Measurements from ENCODE around the gene MCC. TPM values are rescaled to one million over a fixed set of nuclear protein-coding genes. Genes with fewer than 3 reads are reported as not detected.

MCC gene
- total and polyA plus RNA-seq, 4 donors: 4.5 to 20.0 (median 9.7) TPM

DNA sequence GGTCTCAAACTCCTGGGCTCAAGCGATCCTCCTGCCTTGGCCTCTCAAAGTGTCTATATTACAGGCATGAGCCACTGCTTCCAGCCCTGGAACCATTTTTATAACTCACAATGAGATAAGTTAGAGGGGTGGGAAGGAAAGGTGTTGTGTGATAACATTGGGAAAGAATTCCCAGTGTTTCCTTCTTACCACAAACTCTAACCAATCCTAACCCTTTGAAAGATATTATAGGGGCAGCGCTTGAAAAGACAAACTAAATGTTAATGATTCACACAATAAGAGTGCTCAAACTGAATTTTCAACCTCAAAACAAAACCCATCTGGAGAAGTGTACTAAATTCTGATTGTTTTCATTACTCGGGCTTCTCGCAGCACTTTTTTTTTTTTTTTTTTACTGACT lies 163.2 kb downstream of the MCC start:
- WGBS, 2 donors: 81 to 92% methylated on average over 4 of the region's 4 CpGs
- H3K27ac ChIP-seq (ENCODE audit: low read depth in 1 of 2, low read length in 2 of 2): no peak overlapping the region
- H3K4me3 ChIP-seq (ENCODE audit: low read length in 2 of 2): no peak overlapping the region
- H3K9me3 ChIP-seq (ENCODE audit: control insufficient read depth, low read length): no peaks in the 10 kb centered on the region
- intact Hi-C loops (cut with DNase I): no loop called here
- no peak for ATAC-seq (ENCODE audit: low FRiP score)
- no peak for DNase-seq
- no peaks in the 10 kb centered on the region for H3K4me1 ChIP-seq (ENCODE audit: control insufficient read depth in 1 of 2, insufficient read depth in 2 of 2, low read length in 2 of 2)
- no peaks in the 10 kb centered on the region for H3K36me3 ChIP-seq (ENCODE audit: control insufficient read depth in 1 of 2, insufficient read depth in 2 of 2, low read length in 1 of 2)
- H3K27me3 ChIP-seq (ENCODE audit: control insufficient read depth in 1 of 2, insufficient read depth in 2 of 2, low read length in 1 of 2): no peaks in the 10 kb centered on the region

DNA sequence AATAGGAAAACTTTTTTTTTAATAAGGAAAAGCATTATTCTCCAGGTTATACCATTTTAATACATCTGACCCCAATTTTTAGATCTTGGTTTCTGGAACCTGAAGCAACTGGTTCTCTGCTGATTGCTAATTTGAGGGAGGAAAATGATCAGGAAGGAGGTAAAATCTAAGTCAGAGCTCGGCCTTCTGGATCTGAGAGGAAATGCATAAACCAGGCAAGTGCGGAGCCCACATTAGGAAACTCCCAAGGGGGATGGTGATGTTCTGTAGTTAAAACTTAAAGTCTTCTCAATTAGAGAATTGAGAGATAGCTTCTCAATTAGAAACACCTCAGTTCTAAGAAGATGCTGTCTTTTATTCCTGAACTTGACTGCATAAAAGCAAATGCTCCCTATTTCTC lies 167.0 kb downstream of the MCC start:
- H3K27ac ChIP-seq (ENCODE audit: low read depth in 1 of 2, low read length in 2 of 2): no peak overlapping the region
- H3K36me3 ChIP-seq (ENCODE audit: control insufficient read depth in 1 of 2, insufficient read depth in 2 of 2, low read length in 1 of 2): no peaks in the 10 kb centered on the region
- WGBS, 2 donors: 80 to 85% methylated on average over 2 of the region's 2 CpGs
- no peaks in the 10 kb centered on the region for H3K4me1 ChIP-seq (ENCODE audit: control insufficient read depth in 1 of 2, insufficient read depth in 2 of 2, low read length in 2 of 2)
- H3K9me3 ChIP-seq (ENCODE audit: control insufficient read depth, low read length): no peaks in the 10 kb centered on the region
- no peak overlapping the region for H3K4me3 ChIP-seq (ENCODE audit: low read length in 2 of 2)
- no peak for ATAC-seq (ENCODE audit: low FRiP score)
- intact Hi-C loops (cut with DNase I): no loop called here
- no peak for DNase-seq
- no peaks in the 10 kb centered on the region for H3K27me3 ChIP-seq (ENCODE audit: control insufficient read depth in 1 of 2, insufficient read depth in 2 of 2, low read length in 1 of 2)

DNA sequence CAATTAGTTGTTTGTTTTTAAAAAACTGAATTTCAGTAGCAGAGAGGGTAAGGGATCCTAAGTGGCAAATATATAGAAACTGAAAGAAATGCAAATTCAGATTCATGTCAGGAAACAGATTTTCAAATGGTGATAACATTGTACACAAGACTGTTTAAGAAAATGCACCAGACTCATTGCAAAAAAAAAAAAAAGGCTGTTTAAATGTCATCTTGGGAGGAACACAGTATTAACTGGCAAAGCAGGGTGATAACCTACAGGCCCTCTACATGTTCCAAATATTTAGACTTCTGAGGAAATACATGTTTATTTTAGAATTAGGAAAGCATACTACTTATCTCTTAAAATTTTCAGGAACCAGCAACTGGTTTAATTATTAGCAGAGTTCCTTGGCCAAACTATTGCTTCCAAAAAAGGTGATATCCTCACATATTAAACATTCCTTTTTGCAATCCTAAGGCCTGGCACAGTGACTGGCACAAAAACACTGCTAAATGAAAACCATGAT lies 167.9 kb downstream of the MCC start:
- Histone ChIP-seq H3K4me3 (ENCODE audit: low read length in 2 of 2) (no peak overlapping the region), H3K27me3 (ENCODE audit: control insufficient read depth in 1 of 2, insufficient read depth in 2 of 2, low read length in 1 of 2) (no peaks in the 10 kb centered on the region), H3K9me3 (ENCODE audit: control insufficient read depth, low read length) (no peaks in the 10 kb centered on the region), H3K36me3 (ENCODE audit: control insufficient read depth in 1 of 2, insufficient read depth in 2 of 2, low read length in 1 of 2) (no peaks in the 10 kb centered on the region), H3K27ac (ENCODE audit: low read depth in 1 of 2, low read length in 2 of 2) (no peak overlapping the region), H3K4me1 (ENCODE audit: control insufficient read depth in 1 of 2, insufficient read depth in 2 of 2, low read length in 2 of 2) (no peaks in the 10 kb centered on the region)
- ATAC-seq (ENCODE audit: low FRiP score) (no peak), DNase-seq (no peak)
- intact Hi-C loops (cut with DNase I): no loop called here

DNA sequence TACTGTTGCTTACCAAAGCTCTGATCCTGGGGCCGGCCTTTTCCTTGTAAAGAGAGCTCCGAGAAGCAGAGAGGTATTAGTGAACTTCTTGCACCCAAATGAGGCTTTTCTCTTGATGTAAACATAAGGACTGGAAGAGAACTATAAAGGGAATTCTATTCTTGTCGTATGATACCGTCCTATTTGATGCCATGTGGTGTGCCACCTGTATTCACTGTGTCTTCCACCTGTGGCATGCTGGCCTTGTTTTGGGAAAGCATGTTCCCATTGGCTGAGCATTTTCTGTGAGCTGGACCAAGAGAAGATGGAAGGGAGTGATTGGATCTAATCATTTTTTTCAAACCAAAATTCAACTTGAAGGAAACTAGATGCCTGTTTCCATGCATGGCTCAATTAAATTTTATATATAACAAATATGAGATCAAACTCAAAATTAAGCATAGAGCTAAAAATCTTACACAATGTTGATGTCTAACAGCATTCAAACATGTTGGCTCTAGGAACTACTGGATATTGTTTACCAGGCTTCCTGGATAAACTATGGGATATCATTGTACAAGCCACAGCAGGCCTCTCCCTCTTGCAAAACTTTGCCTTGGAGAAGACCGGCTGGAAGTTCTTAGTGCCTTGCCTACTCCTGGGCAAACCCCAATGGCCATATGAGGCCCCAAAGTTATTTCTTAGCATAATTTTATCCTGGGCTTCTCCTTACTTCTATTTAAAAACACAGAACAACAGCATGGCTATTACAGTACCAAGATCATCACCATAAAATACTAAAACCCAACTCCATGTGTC lies 168.8 kb downstream of the MCC start:
- intact Hi-C loops (cut with DNase I): no loop called here

DNA sequence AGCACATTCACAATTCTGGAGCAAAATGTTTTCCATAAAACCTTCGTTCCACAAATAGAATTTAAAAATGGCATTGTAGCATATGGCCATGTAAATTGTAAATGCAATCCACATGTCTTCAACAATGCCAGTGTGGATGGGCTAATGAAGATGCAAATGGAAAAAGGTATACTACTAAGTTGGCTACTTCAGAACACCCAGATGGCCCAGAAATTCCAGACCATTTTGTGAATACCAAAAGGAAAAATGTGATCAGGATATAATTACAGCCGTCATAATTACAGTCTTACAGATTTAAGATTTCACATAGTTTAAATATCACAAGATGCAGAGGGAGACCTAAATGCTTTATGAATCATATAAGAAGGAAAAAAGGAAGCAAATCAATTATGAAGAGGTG lies 170.6 kb downstream of the MCC start:
- ATAC-seq (ENCODE audit: low FRiP score) (no peak), DNase-seq (no peak)
- H3K36me3 ChIP-seq (ENCODE audit: control insufficient read depth in 1 of 2, insufficient read depth in 2 of 2, low read length in 1 of 2): no peaks in the 10 kb centered on the region
- H3K4me1 ChIP-seq (ENCODE audit: control insufficient read depth in 1 of 2, insufficient read depth in 2 of 2, low read length in 2 of 2): no peaks in the 10 kb centered on the region
- H3K27ac ChIP-seq (ENCODE audit: low read depth in 1 of 2, low read length in 2 of 2): no peak overlapping the region
- WGBS, 2 donors: 95 to 96% methylated on average over 2 of the region's 2 CpGs
- H3K4me3 ChIP-seq (ENCODE audit: low read length in 2 of 2): no peak overlapping the region
- H3K27me3 ChIP-seq (ENCODE audit: control insufficient read depth in 1 of 2, insufficient read depth in 2 of 2, low read length in 1 of 2): no peaks in the 10 kb centered on the region
- no peaks in the 10 kb centered on the region for H3K9me3 ChIP-seq (ENCODE audit: control insufficient read depth, low read length)
- intact Hi-C loops (cut with DNase I): no loop called here

More for the DNA sequence above, 168.8 kb downstream of the MCC start:
- H3K27me3 ChIP-seq (ENCODE audit: control insufficient read depth in 1 of 2, insufficient read depth in 2 of 2, low read length in 1 of 2): no peaks in the 10 kb centered on the region
- no peaks in the 10 kb centered on the region for H3K4me1 ChIP-seq (ENCODE audit: control insufficient read depth in 1 of 2, insufficient read depth in 2 of 2, low read length in 2 of 2)
- DNase-seq (no peak), ATAC-seq (ENCODE audit: low FRiP score) (no peak)
- H3K36me3 ChIP-seq (ENCODE audit: control insufficient read depth in 1 of 2, insufficient read depth in 2 of 2, low read length in 1 of 2): no peaks in the 10 kb centered on the region
- 96 to 97% methylated on average over 5 of the region's 5 CpGs for WGBS, 2 donors
- H3K27ac ChIP-seq (ENCODE audit: low read depth in 1 of 2, low read length in 2 of 2): no peak overlapping the region
- no peak overlapping the region for H3K4me3 ChIP-seq (ENCODE audit: low read length in 2 of 2)
- H3K9me3 ChIP-seq (ENCODE audit: control insufficient read depth, low read length): no peaks in the 10 kb centered on the region

DNA sequence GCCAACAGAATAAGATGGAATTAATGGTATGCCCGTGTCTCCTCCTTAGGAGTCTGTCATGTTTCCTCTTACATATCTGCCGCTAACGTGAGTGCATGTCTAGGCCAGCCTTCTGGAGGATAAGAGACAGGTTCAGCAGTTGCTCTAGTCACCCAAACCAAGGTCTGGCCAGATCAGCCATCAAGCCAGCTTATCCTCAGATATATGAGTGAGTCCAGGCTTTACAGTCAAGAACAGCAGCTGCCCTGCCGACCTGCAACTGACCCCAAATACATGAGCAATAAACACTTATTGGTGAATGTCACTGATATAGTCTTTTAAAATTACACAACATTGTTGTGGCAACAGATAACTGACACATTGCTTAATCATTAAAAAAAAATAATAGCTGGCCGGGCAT lies 177.0 kb downstream of the MCC start:
- DNase-seq: no peak
- H3K27ac ChIP-seq (ENCODE audit: low read depth in 1 of 2, low read length in 2 of 2): no peak overlapping the region
- H3K4me3 ChIP-seq (ENCODE audit: low read length in 2 of 2): no peak overlapping the region
- no peaks in the 10 kb centered on the region for H3K36me3 ChIP-seq (ENCODE audit: control insufficient read depth in 1 of 2, insufficient read depth in 2 of 2, low read length in 1 of 2)
- H3K9me3 ChIP-seq (ENCODE audit: control insufficient read depth, low read length): no peaks in the 10 kb centered on the region
- no peaks in the 10 kb centered on the region for H3K4me1 ChIP-seq (ENCODE audit: control insufficient read depth in 1 of 2, insufficient read depth in 2 of 2, low read length in 2 of 2)
- ATAC-seq (ENCODE audit: low FRiP score): no peak
- no peaks in the 10 kb centered on the region for H3K27me3 ChIP-seq (ENCODE audit: control insufficient read depth in 1 of 2, insufficient read depth in 2 of 2, low read length in 1 of 2)
- 86 to 94% methylated on average over 5 of the region's 5 CpGs for WGBS, 2 donors
- intact Hi-C loops (cut with DNase I): no loop called here

DNA sequence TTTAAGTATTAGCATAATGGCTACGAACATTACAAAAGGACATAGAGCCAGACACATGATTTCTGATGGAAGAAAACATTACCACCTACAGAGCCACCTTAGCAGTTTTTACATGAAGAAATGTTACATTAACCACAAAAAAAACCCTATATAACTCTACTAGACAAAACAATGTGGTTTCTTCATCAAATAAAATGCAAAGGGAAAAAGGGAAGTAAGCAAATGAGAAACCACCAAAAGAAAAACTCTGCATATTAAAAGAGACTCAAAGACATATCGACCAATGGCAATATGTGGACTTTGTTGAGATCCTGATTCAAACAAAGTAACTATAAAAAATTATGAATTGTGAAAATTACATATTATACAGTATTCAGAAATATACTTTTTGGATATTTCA lies 186.1 kb downstream of the MCC start:
- no peak for ATAC-seq (ENCODE audit: low FRiP score)
- no peaks in the 10 kb centered on the region for H3K27me3 ChIP-seq (ENCODE audit: control insufficient read depth in 1 of 2, insufficient read depth in 2 of 2, low read length in 1 of 2)
- no peak overlapping the region for H3K4me3 ChIP-seq (ENCODE audit: low read length in 2 of 2)
- no peak overlapping the region for H3K27ac ChIP-seq (ENCODE audit: low read depth in 1 of 2, low read length in 2 of 2)
- H3K9me3 ChIP-seq (ENCODE audit: control insufficient read depth, low read length): no peaks in the 10 kb centered on the region
- H3K4me1 ChIP-seq (ENCODE audit: control insufficient read depth in 1 of 2, insufficient read depth in 2 of 2, low read length in 2 of 2): no peaks in the 10 kb centered on the region
- no peaks in the 10 kb centered on the region for H3K36me3 ChIP-seq (ENCODE audit: control insufficient read depth in 1 of 2, insufficient read depth in 2 of 2, low read length in 1 of 2)
- intact Hi-C loops (cut with DNase I): no loop called here
- no peak for DNase-seq
- 93 to 94% methylated on average over 2 of the region's 2 CpGs for WGBS, 2 donors

DNA sequence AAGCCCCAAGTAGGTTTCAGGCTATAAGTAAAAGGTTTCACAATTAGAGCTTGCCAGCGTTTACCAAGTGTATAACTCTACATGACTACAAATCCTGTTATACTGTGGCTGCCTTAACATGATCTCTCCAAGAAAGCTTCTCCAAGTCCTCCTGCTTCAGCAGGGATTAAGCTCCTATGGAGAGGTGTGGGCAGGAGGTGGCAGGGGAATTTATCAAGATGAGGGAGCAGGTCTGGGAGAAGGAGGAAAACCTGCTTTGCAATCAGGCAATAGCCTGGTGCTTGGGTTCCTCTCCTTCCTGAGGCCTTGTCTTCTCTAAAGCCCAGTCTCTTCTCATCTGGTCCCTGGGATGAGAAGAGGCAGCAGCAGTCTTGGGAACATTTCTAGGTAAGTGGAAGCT lies 188.7 kb downstream of the MCC start:
- Histone ChIP-seq H3K4me1 (ENCODE audit: control insufficient read depth in 1 of 2, insufficient read depth in 2 of 2, low read length in 2 of 2) (no peaks in the 10 kb centered on the region), H3K27me3 (ENCODE audit: control insufficient read depth in 1 of 2, insufficient read depth in 2 of 2, low read length in 1 of 2) (no peaks in the 10 kb centered on the region), H3K27ac (ENCODE audit: low read depth in 1 of 2, low read length in 2 of 2) (no peak overlapping the region), H3K9me3 (ENCODE audit: control insufficient read depth, low read length) (no peaks in the 10 kb centered on the region), H3K4me3 (ENCODE audit: low read length in 2 of 2) (no peak overlapping the region), H3K36me3 (ENCODE audit: control insufficient read depth in 1 of 2, insufficient read depth in 2 of 2, low read length in 1 of 2) (no peaks in the 10 kb centered on the region)
- ATAC-seq (ENCODE audit: low FRiP score) (no peak), DNase-seq (no peak)
- WGBS, 2 donors: 96 to 97% methylated on average over 1 of the region's 1 CpG
- intact Hi-C loops (cut with DNase I): no loop called here

DNA sequence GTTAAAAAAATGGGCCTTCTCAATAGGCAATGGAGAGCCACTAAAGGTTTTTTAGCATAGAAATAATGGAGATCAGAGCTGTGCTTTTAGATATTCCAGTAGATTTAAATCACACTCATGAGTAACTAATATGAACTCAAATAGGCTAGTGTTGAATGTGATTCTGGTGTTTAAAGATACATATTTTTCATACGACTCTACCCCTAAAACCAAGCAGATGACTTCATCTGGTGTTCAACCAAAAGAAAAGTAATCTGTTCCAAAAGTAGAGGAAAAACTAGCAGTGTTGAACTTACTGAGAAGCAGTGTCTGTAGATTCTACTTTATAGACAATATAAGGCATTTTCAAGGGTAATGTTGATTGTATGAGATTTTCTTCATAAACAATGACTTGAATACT lies 191.6 kb downstream of the MCC start:
- H3K9me3 ChIP-seq (ENCODE audit: control insufficient read depth, low read length): no peaks in the 10 kb centered on the region
- H3K4me3 ChIP-seq (ENCODE audit: low read length in 2 of 2): no peak overlapping the region
- no peaks in the 10 kb centered on the region for H3K4me1 ChIP-seq (ENCODE audit: control insufficient read depth in 1 of 2, insufficient read depth in 2 of 2, low read length in 2 of 2)
- ATAC-seq (ENCODE audit: low FRiP score): no peak
- H3K36me3 ChIP-seq (ENCODE audit: control insufficient read depth in 1 of 2, insufficient read depth in 2 of 2, low read length in 1 of 2): no peaks in the 10 kb centered on the region
- intact Hi-C loops (cut with DNase I): no loop called here
- no peak overlapping the region for H3K27ac ChIP-seq (ENCODE audit: low read depth in 1 of 2, low read length in 2 of 2)
- no peaks in the 10 kb centered on the region for H3K27me3 ChIP-seq (ENCODE audit: control insufficient read depth in 1 of 2, insufficient read depth in 2 of 2, low read length in 1 of 2)
- no peak for DNase-seq
- 6 to 11% methylated on average over 1 of the region's 1 CpG for WGBS, 2 donors

Data from aorta (tissue), 5 donors.